Keratinocyte (primary cell): ENCODE data around the gene KIZ. TPM values are rescaled to one million over a fixed set of nuclear protein-coding genes. Genes with fewer than 3 reads are reported as not detected.

Experiments used
- DNase-seq: peaks from one replicate; pipeline ENCODE4 v3.0.0-alpha.2; 2011; ENCODE audit warnings: low read depth, missing footprints, low spot score
- FAIRE-seq: peaks from 2 replicates; lab custom pipeline; 2011; peaks lifted over from hg19 to GRCh38; lab: Jason Lieb, UNC
- H2AFZ ChIP-seq: 2 replicates; pipeline ENCODE4 v1.6.0; 2012; ENCODE audit warnings: low read length, control low read depth, inconsistent platforms; ENCODE audit not compliant: control insufficient read depth
- H3K27ac ChIP-seq: 2 replicates; pipeline ENCODE4 v1.5.1; 2011; ENCODE audit warnings: low read length; ENCODE audit not compliant: control insufficient read depth, insufficient read depth
- H3K27me3 ChIP-seq: 3 replicates; pipeline ENCODE4 v1.6.0; 2011; ENCODE audit warnings: low read length; ENCODE audit not compliant: control insufficient read depth, insufficient read depth; ENCODE audit errors: extremely low read depth
- H3K36me3 ChIP-seq, 2 experiments: 2 replicates in 1 of 2; 3 replicates in 1 of 2; pipeline ENCODE4 v1.5.1; 2011; ENCODE audit warnings: low read length in 2 of 2, mild to moderate bottlenecking in 1 of 2; ENCODE audit not compliant: control insufficient read depth in 2 of 2, insufficient read depth in 2 of 2; ENCODE audit errors: extremely low read depth in 1 of 2
- H3K4me1 ChIP-seq: 3 replicates; pipeline ENCODE4 v1.5.1; 2011; ENCODE audit warnings: low read length; ENCODE audit not compliant: control insufficient read depth, insufficient read depth; ENCODE audit errors: extremely low read depth
- H3K4me2 ChIP-seq: 3 replicates; pipeline ENCODE4 v1.6.0; 2011; ENCODE audit warnings: low read depth, low read length; ENCODE audit not compliant: control insufficient read depth, insufficient read depth; ENCODE audit errors: extremely low read depth
- H3K4me3 ChIP-seq, 3 experiments: fragments of 200-600 bp in 1 of 3; sonication (generic) in 1 of 3; 2 replicates in 2 of 3; 3 replicates in 1 of 3; pipeline ENCODE4 v1.5.1; 2011 to 2016; ENCODE audit warnings: low read length in 3 of 3, mild to moderate bottlenecking in 3 of 3, control low read depth in 2 of 3, inconsistent platforms in 1 of 3, low read depth in 1 of 3, mixed read lengths in 1 of 3, mixed run types in 1 of 3, moderate library complexity in 1 of 3; ENCODE audit not compliant: control insufficient read depth in 2 of 3, insufficient read depth in 2 of 3; ENCODE audit errors: extremely low read depth in 1 of 3
- H3K79me2 ChIP-seq: 2 replicates; pipeline ENCODE4 v1.6.0; 2012; ENCODE audit warnings: low read length; ENCODE audit not compliant: control insufficient read depth, insufficient read depth
- H3K9ac ChIP-seq: 3 replicates; pipeline ENCODE4 v1.6.0; 2011; ENCODE audit warnings: low read length; ENCODE audit not compliant: control insufficient read depth, insufficient read depth; ENCODE audit errors: extremely low read depth
- H3K9me1 ChIP-seq: 3 replicates; pipeline ENCODE4 v1.6.0; 2011; ENCODE audit warnings: low read length; ENCODE audit not compliant: control insufficient read depth, insufficient read depth; ENCODE audit errors: extremely low read depth
- H3K9me3 ChIP-seq: 2 replicates; pipeline ENCODE4 v1.5.1; 2012; ENCODE audit warnings: low read depth, low read length; ENCODE audit not compliant: control insufficient read depth
- H4K20me1 ChIP-seq: 3 replicates; pipeline ENCODE4 v1.6.0; 2011; ENCODE audit warnings: low read length; ENCODE audit not compliant: control insufficient read depth, insufficient read depth; ENCODE audit errors: extremely low read depth
- CTCF ChIP-seq, 3 experiments: IDR thresholded peaks in 1 of 3; conservative IDR thresholded peaks in 1 of 3; optimal IDR thresholded peaks in 1 of 3; 2 replicates in 2 of 3; 3 replicates in 1 of 3; pipeline versions ENCODE3 to v1.5.1; 2011; ENCODE audit warnings: low read length in 3 of 3, mild to moderate bottlenecking in 3 of 3, moderate library complexity in 2 of 3, control low read depth in 1 of 3, inconsistent platforms in 1 of 3; ENCODE audit not compliant: insufficient read depth in 2 of 3; ENCODE audit errors: extremely low read depth in 1 of 3
- EZH2 ChIP-seq: IDR thresholded peaks from one replicate; pipeline ENCODE4 v1.6.1; 2012; ENCODE audit warnings: inconsistent platforms, mild to moderate bottlenecking, low read length, moderate library complexity
- dilution Hi-C: fragments of 300-500 bp; cut with MboI; formaldehyde crosslinking; loops from one replicate; pipeline ENCODE4 v1.7.0; 2020; ENCODE audit warnings: low sequenced_read_pairs; ENCODE audit not compliant: extremely low pct_ligation_motif_present
- polyA plus RNA-seq, 5 experiments: library from polyadenylated mRNA; depleted of rRNA in 3 of 5; stranded (reverse) in 3 of 5; stranded (forward) in 1 of 5; unstranded in 1 of 5; fragments of >200 nt; gene quantifications; 1 replicate in 1 of 5; 2 replicates in 3 of 5; 3 replicates in 1 of 5; pipeline versions ENCODE4 v1.2.1 to v1.2.3, GENCODE V29; 2011 to 2012; ENCODE audit warnings: missing spikeins in 2 of 5, low read depth in 1 of 5, low replicate concordance in 1 of 5

The KIZ gene
- polyA plus RNA-seq, 1 donor (not counting 4 experiments of a cell fraction or from before 2014, with no cell fraction given): 21.3 TPM

DNA sequence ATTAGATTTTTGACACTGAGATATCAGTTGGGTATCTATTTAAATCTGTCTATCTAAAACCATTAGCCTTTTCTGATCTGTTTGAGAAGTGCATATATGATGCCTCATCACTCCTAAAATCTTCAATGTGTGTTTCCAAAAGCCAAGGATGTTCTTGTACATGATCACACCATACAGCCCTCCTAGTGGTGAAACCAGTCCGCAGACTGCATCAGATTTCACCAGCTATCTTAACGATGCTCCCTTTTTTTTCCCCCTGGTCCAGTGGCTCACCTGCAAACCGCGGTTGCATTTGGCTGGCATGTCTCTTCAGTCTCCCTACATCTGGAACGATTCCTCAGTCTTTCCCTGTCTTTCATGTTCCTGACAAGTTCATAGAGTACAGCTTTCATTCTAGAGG lies 4.0 kb downstream of the KIZ start:
- Histone ChIP-seq H3K9me1 (no peaks in the 10 kb centered on the region), H3K9me3 (no peaks in the 10 kb centered on the region), H2AFZ (no peak overlapping the region), H3K27me3 (no peaks in the 10 kb centered on the region), H3K9ac (no peak overlapping the region), H3K4me1 (peaks cover 10% of the 10 kb centered on the region), H3K36me3 (no peaks in the 10 kb centered on the region), H3K27ac (no peak overlapping the region), H3K4me3 (no peak overlapping the region), H3K79me2 (peaks cover 2% of the 10 kb centered on the region), H4K20me1 (no peaks in the 10 kb centered on the region), H3K4me2 (no peak overlapping the region)
- dilution Hi-C loops: no loop called here
- TF ChIP-seq EZH2 (no peak), CTCF (optimal IDR thresholded peaks at IDR 0.05 in 1 of 3, IDR thresholded peaks at IDR 0.05 in 1 of 3, conservative IDR thresholded peaks at IDR 0.05 in 1 of 3; ENCODE audit: extremely low read depth in 1 of 3, insufficient read depth in 2 of 3, low read length in 3 of 3) (no peak)
- DNase-seq (no peak), FAIRE-seq (no peak)

DNA sequence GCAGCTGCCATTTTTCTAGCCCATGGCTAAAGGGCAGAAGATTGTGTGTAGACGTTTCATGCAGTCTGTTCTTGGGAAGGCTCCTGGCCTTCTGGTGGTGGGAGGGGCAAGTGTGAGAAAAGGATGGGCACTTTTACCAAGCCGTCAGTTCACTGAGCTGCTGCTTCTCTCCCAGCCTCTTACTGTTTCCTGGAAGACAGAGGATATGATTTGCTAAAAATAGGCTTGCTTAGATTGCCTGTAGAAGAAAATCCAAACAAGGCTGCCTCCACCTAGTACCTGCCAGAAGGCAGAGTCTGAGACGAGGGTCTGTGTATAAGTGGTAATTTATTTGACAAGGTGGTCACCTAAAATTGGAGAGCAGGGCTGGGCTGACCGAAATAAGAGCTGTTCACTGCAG lies 7.5 kb downstream of the KIZ start:
- Histone ChIP-seq H3K9ac (no peak overlapping the region), H3K9me1 (no peaks in the 10 kb centered on the region), H3K4me3 (no peak overlapping the region), H3K79me2 (no peaks in the 10 kb centered on the region), H2AFZ (no peak overlapping the region), H3K4me1 (no peaks in the 10 kb centered on the region), H4K20me1 (no peaks in the 10 kb centered on the region), H3K9me3 (no peaks in the 10 kb centered on the region), H3K36me3 (no peaks in the 10 kb centered on the region), H3K27ac (no peak overlapping the region), H3K27me3 (no peaks in the 10 kb centered on the region), H3K4me2 (no peak overlapping the region)
- DNase-seq (no peak), FAIRE-seq (no peak)
- dilution Hi-C loops: no loop called here
- TF ChIP-seq CTCF (optimal IDR thresholded peaks at IDR 0.05 in 1 of 3, IDR thresholded peaks at IDR 0.05 in 1 of 3, conservative IDR thresholded peaks at IDR 0.05 in 1 of 3; ENCODE audit: extremely low read depth in 1 of 3, insufficient read depth in 2 of 3, low read length in 3 of 3): no peak
- TF ChIP-seq EZH2: no peak
